Mesothelial cell of epicardium (in vitro differentiated cells): Measurements from ENCODE around the gene JOSD2. TPM values are rescaled to one million over a fixed set of nuclear protein-coding genes. Genes with fewer than 3 reads are reported as not detected.

Experiments used
- DNase-seq, 2 experiments: peaks; one replicate each; pipeline ENCODE4 v3.0.0; 2021; ENCODE audit warnings: low spot score in 2 of 2; ENCODE audit not compliant: unreplicated experiment in 2 of 2
- H3K27ac Mint-ChIP-seq: 2 replicates; pipeline ENCODE4 v1.8.0; 2021; ENCODE audit warnings: mixed read lengths
- H3K27me3 Mint-ChIP-seq: 2 replicates; pipeline ENCODE4 v1.8.0; 2021; ENCODE audit warnings: low read depth, mixed read lengths
- H3K36me3 Mint-ChIP-seq: 2 replicates; pipeline ENCODE4 v1.8.0; 2021; ENCODE audit warnings: mixed read lengths
- H3K4me1 Mint-ChIP-seq: 2 replicates; pipeline ENCODE4 v1.8.0; 2021; ENCODE audit warnings: mixed read lengths
- H3K4me3 Mint-ChIP-seq: 2 replicates; pipeline ENCODE4 v1.8.0; 2021; ENCODE audit warnings: mild to moderate bottlenecking, moderate library complexity, mixed read lengths
- H3K9me3 Mint-ChIP-seq: 2 replicates; pipeline ENCODE4 v1.8.0; 2021; ENCODE audit warnings: mixed read lengths
- total RNA-seq: library from RNA; stranded (reverse); gene quantifications from 3 replicates; pipeline ENCODE4 v1.2.1, GENCODE V29; 2021
- TF ChIP-seq, protein P1 (sequence below): fragments of 200-600 bp; sonication (generic); IDR thresholded peaks from one replicate; pipeline ENCODE4 v1.5.0; 2021; ENCODE audit warnings: antibody characterized with exemption; ENCODE audit not compliant: unreplicated experiment

Gene JOSD2
- total RNA-seq, 1 donor from 2014 or later: 17.5 TPM

DNA sequence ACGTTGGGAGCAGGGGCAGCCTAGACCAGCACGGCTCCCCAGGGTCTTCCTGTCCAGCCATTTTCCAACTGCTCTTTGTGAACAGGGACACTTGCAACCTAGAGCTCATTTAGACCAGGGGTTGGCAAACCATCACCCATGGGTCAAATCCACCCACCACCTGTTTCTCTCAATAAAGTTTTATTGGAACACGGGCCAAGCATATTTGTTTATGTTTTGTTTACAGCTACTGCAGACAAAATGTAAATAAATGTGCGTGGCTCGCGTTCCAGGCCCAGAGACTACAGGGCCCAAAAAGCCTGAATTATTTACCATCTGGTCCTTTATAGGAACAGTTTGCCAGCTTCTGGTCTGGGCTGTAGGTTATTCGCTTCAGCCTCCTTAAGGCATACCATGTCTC, 48.0 kb downstream of the JOSD2 start:
- H3K4me1 Mint-ChIP-seq: peaks cover 10% of the 10 kb centered on the region
- no peak overlapping the region for H3K4me3 Mint-ChIP-seq
- H3K27me3 Mint-ChIP-seq: no peaks in the 10 kb centered on the region
- TF ChIP-seq, protein P1, sequence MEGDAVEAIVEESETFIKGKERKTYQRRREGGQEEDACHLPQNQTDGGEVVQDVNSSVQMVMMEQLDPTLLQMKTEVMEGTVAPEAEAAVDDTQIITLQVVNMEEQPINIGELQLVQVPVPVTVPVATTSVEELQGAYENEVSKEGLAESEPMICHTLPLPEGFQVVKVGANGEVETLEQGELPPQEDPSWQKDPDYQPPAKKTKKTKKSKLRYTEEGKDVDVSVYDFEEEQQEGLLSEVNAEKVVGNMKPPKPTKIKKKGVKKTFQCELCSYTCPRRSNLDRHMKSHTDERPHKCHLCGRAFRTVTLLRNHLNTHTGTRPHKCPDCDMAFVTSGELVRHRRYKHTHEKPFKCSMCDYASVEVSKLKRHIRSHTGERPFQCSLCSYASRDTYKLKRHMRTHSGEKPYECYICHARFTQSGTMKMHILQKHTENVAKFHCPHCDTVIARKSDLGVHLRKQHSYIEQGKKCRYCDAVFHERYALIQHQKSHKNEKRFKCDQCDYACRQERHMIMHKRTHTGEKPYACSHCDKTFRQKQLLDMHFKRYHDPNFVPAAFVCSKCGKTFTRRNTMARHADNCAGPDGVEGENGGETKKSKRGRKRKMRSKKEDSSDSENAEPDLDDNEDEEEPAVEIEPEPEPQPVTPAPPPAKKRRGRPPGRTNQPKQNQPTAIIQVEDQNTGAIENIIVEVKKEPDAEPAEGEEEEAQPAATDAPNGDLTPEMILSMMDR: no peak
- H3K36me3 Mint-ChIP-seq: no peaks in the 10 kb centered on the region
- no peak for DNase-seq
- H3K27ac Mint-ChIP-seq: no peak overlapping the region
- H3K9me3 Mint-ChIP-seq: no peaks in the 10 kb centered on the region

- TF ChIP-seq, protein P1: peak; percentile 92
- Mint-ChIP-seq H3K4me1 (peaks cover 10% of the 10 kb centered on the region), H3K27me3 (peaks cover 2% of the 10 kb centered on the region), H3K36me3 (no peaks in the 10 kb centered on the region), H3K27ac (no peak overlapping the region), H3K4me3 (no peak overlapping the region), H3K9me3 (no peaks in the 10 kb centered on the region)
- peak in 1 of 2 experiments; percentile 71 for DNase-seq
Measured at GRCh38 chr19:50461066-50461875, 49.7 kb downstream of the JOSD2 start.

DNA sequence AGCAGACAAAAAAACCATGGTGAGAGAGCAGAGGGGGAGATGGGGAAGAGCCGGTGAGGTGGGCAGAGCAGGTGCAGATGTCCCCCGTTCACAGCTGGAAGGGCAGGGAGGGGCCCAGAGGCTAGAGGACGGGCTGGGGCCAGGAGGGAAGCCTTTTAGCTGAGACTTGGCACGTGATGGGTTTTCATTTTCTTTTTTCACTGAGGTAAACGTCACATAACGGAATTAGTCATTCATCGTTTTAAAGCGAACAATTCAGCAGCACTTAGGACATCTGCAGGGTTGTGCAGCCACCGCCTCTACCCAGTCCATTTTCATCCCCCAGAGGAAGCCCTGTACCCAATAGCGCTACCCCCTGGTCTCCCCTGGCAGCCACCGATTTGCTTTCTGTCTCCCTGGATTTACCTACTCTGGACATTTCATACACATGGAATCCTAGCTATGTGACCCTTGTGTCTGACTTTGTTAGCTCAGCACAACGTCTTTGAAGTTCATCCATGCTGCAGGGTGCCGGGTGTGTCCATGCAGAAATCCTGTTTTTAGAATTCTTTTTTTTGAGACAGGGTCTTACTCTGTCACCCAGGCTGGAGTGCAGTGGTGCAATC, 50.7 kb downstream of the JOSD2 start:
- Mint-ChIP-seq H3K9me3 (peaks cover 4% of the 10 kb centered on the region), H3K4me1 (peaks cover 10% of the 10 kb centered on the region), H3K4me3 (no peak overlapping the region), H3K27ac (peak overlapping the region; percentile 10), H3K36me3 (no peaks in the 10 kb centered on the region), H3K27me3 (peaks cover 2% of the 10 kb centered on the region)
- TF ChIP-seq, protein P1: no peak
- DNase-seq: no peak

- H3K27ac Mint-ChIP-seq: no peak overlapping the region
- peaks cover 4% of the 10 kb centered on the region for H3K9me3 Mint-ChIP-seq
- TF ChIP-seq, protein P1: no peak
- H3K27me3 Mint-ChIP-seq: peaks cover 2% of the 10 kb centered on the region
- peaks cover 10% of the 10 kb centered on the region for H3K4me1 Mint-ChIP-seq
- no peak for DNase-seq
- no peaks in the 10 kb centered on the region for H3K36me3 Mint-ChIP-seq
- H3K4me3 Mint-ChIP-seq: no peak overlapping the region
Measured at GRCh38 chr19:50459638-50460037, 51.4 kb downstream of the JOSD2 start.

DNA sequence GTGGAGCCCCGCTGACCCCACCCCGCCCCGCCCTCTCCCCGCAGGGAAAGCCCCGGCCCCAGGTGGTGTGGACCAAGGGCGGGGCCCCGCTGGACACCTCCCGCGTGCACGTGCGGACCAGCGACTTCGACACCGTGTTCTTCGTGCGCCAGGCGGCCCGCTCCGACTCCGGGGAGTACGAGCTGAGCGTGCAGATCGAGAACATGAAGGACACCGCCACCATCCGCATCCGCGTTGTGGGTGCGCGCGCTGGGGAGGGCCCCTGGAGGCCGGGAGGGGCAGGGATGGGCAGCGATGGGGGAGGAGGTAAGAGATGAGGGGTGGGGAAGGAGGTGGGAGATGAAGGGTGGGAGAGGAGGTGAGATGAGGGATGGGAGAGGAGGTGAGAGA, 51.9 kb downstream of the JOSD2 start:
- H3K9me3 Mint-ChIP-seq: peaks cover 4% of the 10 kb centered on the region
- H3K4me3 Mint-ChIP-seq: no peak overlapping the region
- TF ChIP-seq, protein P1: no peak
- no peak overlapping the region for H3K27ac Mint-ChIP-seq
- H3K36me3 Mint-ChIP-seq: no peaks in the 10 kb centered on the region
- peaks cover 10% of the 10 kb centered on the region for H3K4me1 Mint-ChIP-seq
- H3K27me3 Mint-ChIP-seq: peaks cover 2% of the 10 kb centered on the region
- DNase-seq: no peak
